Gastroesophageal sphincter (tissue), 3 donors: ENCODE results near the gene MAP2K4.

ENCODE experiments used
- POLR2A ChIP-seq, 2 donors: fragments of 450-650 bp; IDR thresholded peaks; one replicate each; pipeline ENCODE4 v1.6.1; 2017; ENCODE audit warnings: antibody characterized with exemption in 2 of 2, mild to moderate bottlenecking in 2 of 2, moderate library complexity in 1 of 2
- POLR2AphosphoS5 ChIP-seq: sonication (generic); formaldehyde crosslinking; IDR thresholded peaks from one replicate; pipeline ENCODE4 v1.6.1; 2017; ENCODE audit warnings: antibody characterized with exemption
- TF ChIP-seq, protein P1 (sequence below), 4 experiments: fragments of 200-600 bp in 2 of 4; fragments of 450-650 bp in 2 of 4; sonication (generic) in 1 of 4; IDR thresholded peaks; one replicate each; pipeline ENCODE4 v1.5.1; 2017 to 2019; ENCODE audit warnings: antibody characterized with exemption in 4 of 4, mild to moderate bottlenecking in 2 of 4, moderate library complexity in 2 of 4

DNA sequence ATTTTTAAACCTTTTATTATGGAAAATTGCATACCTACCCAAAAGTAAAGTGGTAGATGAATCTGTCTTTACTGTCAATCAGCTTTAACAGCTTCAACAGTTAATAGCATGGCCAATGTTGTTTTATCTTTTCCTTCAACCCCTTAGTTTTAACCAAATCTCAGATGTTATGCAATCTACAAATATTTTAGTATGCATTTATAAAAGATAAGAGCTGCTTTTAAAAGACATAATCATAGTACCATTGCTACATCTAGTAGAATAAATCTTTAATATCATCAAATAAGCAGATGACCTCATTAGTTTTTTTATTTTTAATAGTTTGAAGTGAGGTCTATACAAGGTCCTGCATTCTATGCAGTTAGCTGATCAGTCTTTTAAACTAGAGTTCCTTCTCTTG, 37.9 kb downstream of the MAP2K4 start:
- TF ChIP-seq, protein P1, sequence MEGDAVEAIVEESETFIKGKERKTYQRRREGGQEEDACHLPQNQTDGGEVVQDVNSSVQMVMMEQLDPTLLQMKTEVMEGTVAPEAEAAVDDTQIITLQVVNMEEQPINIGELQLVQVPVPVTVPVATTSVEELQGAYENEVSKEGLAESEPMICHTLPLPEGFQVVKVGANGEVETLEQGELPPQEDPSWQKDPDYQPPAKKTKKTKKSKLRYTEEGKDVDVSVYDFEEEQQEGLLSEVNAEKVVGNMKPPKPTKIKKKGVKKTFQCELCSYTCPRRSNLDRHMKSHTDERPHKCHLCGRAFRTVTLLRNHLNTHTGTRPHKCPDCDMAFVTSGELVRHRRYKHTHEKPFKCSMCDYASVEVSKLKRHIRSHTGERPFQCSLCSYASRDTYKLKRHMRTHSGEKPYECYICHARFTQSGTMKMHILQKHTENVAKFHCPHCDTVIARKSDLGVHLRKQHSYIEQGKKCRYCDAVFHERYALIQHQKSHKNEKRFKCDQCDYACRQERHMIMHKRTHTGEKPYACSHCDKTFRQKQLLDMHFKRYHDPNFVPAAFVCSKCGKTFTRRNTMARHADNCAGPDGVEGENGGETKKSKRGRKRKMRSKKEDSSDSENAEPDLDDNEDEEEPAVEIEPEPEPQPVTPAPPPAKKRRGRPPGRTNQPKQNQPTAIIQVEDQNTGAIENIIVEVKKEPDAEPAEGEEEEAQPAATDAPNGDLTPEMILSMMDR (IDR thresholded peaks at IDR 0.05) = no peak
- TF ChIP-seq POLR2A (IDR thresholded peaks at IDR 0.05) (no peak), POLR2AphosphoS5 (no peak)
